ENCODE data around the gene NOL6.
"Not testable (repeated sequence)": the region's sequence is repeated elsewhere in the genome, so short reads cannot be mapped to it uniquely, and the experiment has no call there.

NOL6 gene

DNA sequence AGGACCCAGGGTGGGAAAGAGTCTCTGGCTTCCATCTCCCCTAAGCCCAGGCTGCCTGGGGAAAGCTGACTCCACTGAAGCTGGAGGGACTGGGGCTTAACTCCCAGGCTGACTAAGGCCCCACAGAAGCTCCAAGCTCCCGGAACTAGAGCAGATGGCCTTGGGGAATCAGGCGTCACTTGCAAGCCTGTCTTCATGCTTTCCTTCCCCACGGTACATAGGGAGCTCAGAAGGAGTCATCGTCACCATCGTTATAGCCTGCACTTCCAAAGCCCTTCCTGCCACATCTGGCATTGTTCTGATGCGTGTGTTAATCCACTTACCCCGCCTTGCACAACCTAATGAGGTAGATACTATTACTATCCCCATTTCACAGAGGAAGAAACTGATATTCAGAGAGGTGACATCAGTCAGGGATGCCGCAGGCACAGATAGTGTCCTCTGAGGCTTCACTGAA is 37.9 kb downstream of the NOL6 start:
- no peak for DNase-seq (ENCODE audit: low spot score)

DNA sequence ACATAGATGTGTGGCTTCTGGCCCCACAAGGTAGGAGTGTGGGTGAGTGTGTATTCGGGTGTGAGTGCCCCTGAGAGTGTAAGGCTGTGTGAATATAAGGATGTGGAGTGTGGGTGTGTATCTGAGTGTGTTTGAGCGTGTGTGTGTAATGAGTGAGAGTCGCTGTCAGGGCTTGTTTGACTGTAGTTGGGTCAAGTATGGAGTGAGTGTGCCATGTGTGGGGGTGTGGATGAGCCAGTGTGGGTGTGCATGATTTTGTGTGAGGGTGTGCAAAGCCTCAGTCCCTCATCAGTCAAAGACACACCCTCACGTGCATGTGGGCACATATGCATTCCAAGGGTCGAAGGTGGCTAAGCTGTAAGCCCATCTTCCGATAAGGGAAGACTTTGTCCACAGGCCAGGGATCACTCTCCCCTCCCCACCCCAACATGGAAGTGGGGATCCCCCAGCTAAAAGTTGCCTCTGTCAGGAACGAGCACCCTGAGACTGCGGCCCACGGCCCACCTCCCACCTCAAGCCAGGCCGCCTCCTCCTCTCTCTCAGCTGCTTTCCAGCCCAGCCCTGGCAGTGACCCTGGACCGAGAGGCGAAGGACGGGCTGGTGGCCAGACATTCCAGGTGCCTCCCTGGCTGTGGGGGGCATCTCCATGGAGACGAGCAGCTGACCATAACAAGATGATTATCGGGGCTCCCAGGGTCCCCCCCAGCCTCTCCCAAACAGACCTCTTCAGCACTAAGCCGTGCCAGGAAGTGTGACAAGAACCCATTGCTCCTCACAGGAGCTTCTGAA is 39.2 kb downstream of the NOL6 start:
- DNase-seq (ENCODE audit: low spot score): no peak

- no peak for DNase-seq (ENCODE audit: low spot score)
Measured at GRCh38 chr9:33433871-33434270, 39.9 kb downstream of the NOL6 start.

DNA sequence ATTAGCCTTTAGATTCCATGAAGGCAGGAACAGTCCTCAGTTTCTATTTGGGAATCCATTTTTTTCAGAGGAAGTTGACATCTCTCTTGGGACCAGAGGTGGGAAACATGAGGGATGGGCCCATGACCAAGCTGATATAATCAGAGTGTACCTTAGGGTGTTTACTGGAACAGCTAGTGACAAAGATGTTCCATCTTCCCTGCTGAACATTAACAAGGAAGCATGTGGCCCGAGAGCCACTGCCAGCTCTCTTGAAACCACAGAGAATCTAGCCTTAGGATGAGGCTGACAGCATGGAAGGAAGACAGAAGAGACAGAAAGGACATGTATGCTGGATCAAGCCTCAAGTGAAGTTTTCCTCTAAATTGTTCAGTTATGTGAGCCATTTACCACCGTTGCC is 42.3 kb downstream of the NOL6 start:
- DNase-seq (ENCODE audit: low spot score): no peak

- no peak for DNase-seq (ENCODE audit: low spot score)
Measured at GRCh38 chr9:33430942-33431341, 42.8 kb downstream of the NOL6 start.

- no peak for DNase-seq (ENCODE audit: low spot score)
Measured at GRCh38 chr9:33429256-33429985, 44.3 kb downstream of the NOL6 start.

DNA sequence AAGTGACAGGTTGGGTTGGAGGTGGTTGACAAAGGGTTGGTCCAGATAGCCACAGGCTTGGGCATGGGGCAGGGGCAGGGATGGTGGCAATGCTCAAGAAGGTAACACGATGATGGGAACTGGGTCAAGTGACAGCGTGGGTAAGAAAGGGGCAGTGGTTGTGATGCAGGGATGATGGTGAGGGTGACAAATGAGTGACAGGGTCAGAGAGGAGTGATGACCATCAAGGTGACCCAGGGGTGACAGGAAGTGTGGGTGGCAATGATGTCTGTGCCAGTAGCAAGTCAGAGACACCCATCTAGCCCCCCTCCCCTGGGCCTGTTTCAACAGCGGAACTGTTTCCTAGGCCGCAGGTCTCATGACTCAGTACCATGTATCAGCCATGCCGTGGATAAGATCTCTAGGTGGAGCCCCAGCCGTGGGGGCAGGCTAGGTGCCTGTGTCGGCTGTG is 46.9 kb downstream of the NOL6 start:
- DNase-seq (ENCODE audit: low spot score): no peak

- no peak for DNase-seq (ENCODE audit: low spot score)
Measured at GRCh38 chr9:33425128-33425533, 48.6 kb downstream of the NOL6 start.

- DNase-seq (ENCODE audit: low spot score): not testable (repeated sequence)
Measured at GRCh38 chr9:33424492-33424891, 49.2 kb downstream of the NOL6 start.

GRCh38 chr9:33424043-33424442 is 49.7 kb downstream of the NOL6 start:
- DNase-seq (ENCODE audit: low spot score): not testable (repeated sequence)

GRCh38 chr9:33419708-33420303 is 53.9 kb downstream of the NOL6 start:
- DNase-seq (ENCODE audit: low spot score): no peak

DNA sequence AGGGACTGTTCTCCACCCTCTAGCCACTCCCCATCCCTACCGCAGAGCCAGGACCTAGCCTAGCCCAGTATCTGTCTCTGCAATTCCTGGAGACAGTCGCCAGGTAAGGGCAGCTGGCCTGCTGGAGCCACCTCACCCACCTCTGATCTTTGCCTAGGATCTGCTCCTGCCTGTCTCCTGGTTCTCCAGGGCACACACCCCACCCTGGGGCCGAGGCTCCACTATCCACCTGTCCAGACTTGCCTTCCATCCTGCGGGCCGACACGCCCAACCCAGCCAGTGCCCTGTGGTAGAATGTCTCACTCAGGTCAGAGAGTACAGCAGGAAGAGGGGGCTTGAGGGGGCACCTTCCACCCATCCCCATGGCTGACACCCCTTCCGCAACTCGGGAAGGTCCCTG is 55.6 kb downstream of the NOL6 start:
- DNase-seq (ENCODE audit: low spot score): no peak

DNA sequence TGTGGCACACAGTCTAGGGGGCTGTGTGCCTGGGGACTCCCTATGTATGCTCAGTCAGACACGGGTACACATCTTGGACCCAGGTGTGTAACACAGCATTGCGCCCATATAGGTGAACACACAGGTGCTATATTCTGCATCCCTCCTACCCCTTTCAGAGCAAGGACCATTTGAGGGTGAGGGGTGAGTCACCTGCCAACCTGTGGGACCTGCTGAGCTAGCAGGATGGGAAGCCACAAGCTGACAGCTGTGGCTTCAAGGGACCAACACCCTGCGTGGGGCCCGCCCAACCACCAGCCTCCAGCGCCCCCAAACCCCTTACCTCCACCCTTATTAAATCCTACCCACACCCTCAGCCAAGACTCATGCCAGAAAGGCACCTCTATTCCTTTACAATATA is 56.7 kb downstream of the NOL6 start:
- no peak for DNase-seq (ENCODE audit: low spot score)

GRCh38 chr9:33415501-33416038 is 58.2 kb downstream of the NOL6 start:
- no peak for DNase-seq (ENCODE audit: low spot score)

- no peak for DNase-seq (ENCODE audit: low spot score)
Measured at GRCh38 chr9:33414889-33415500, 58.7 kb downstream of the NOL6 start.

- DNase-seq (ENCODE audit: low spot score): no peak
Measured at GRCh38 chr9:33414268-33414667, 59.5 kb downstream of the NOL6 start.

All from putamen (tissue), 1 donor.